HL-60 (cell line): Measurements from ENCODE around the gene ALG12.

ENCODE experiments used
- DNase-seq, 2 experiments: peaks; one replicate each; pipeline ENCODE4 v3.0.0-alpha.2; 2010 to 2020; ENCODE audit warnings: low read depth in 1 of 2, low spot score in 1 of 2
- H3K27ac ChIP-seq: fragments of 250-450 bp; sonication (Bioruptor Pico); replicated peaks from 2 replicates; pipeline ENCODE4 v1.5.1; 2020; ENCODE audit warnings: mild to moderate bottlenecking, moderate library complexity
- H3K27me3 ChIP-seq: fragments of 250-450 bp; sonication (Bioruptor Pico); 2 replicates; pipeline ENCODE4 v1.5.1; 2021; ENCODE audit warnings: mild to moderate bottlenecking, moderate library complexity; ENCODE audit not compliant: insufficient read depth, poor library complexity, severe bottlenecking
- H3K4me3 ChIP-seq: replicated peaks from 2 replicates; pipeline ENCODE4 v1.5.1; 2011; ENCODE audit warnings: mild to moderate bottlenecking, control low read depth, low read length; ENCODE audit not compliant: insufficient read depth
- CTCF ChIP-seq: IDR thresholded peaks from one replicate; pipeline ENCODE4 v1.5.1; 2011; ENCODE audit warnings: low read length, control low read depth, inconsistent platforms; ENCODE audit not compliant: insufficient read depth
- GABPA ChIP-seq: IDR thresholded peaks from 2 replicates; pipeline ENCODE4 v1.6.1; 2012; ENCODE audit warnings: low read depth
- POLR2AphosphoS5 ChIP-seq: IDR thresholded peaks from 2 replicates; pipeline ENCODE4 v1.6.1; 2012; ENCODE audit warnings: low read depth
- SPI1 ChIP-seq: IDR thresholded peaks from 2 replicates; pipeline ENCODE4 v1.6.1; 2012; ENCODE audit warnings: low read depth, mild to moderate bottlenecking, borderline replicate concordance
- TF ChIP-seq, protein P1 (sequence below): IDR thresholded peaks from 2 replicates; pipeline ENCODE4 v1.6.1; 2012; ENCODE audit warnings: low read depth; ENCODE audit not compliant: insufficient replicate concordance

ALG12 gene

DNA sequence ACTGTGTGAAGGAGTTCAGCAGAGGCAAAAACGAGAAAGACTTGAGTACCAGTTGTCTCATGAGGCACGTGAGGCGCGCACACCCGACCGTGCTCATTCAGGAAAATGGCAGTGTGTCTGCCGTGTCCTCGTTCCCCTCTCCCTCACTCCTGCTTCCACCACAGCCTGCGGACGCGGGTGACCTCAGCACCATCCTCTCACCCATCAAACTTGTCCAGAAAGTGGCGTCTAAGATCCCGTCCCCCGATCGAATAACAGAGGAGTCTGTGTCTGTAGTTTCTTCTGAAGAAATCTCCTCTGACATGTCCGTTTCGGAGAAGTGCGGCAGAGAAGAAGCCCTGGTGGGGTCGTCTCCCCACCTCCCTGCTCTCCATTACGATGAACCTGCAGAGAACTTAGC, 34.2 kb downstream of the ALG12 start:
- Histone ChIP-seq H3K27ac (no peak overlapping the region), H3K27me3 (no peaks in the 10 kb centered on the region), H3K4me3 (no peak overlapping the region)
- TF ChIP-seq CTCF (no peak), POLR2AphosphoS5 (no peak), GABPA (no peak), SPI1 (no peak)
- TF ChIP-seq, protein P1, sequence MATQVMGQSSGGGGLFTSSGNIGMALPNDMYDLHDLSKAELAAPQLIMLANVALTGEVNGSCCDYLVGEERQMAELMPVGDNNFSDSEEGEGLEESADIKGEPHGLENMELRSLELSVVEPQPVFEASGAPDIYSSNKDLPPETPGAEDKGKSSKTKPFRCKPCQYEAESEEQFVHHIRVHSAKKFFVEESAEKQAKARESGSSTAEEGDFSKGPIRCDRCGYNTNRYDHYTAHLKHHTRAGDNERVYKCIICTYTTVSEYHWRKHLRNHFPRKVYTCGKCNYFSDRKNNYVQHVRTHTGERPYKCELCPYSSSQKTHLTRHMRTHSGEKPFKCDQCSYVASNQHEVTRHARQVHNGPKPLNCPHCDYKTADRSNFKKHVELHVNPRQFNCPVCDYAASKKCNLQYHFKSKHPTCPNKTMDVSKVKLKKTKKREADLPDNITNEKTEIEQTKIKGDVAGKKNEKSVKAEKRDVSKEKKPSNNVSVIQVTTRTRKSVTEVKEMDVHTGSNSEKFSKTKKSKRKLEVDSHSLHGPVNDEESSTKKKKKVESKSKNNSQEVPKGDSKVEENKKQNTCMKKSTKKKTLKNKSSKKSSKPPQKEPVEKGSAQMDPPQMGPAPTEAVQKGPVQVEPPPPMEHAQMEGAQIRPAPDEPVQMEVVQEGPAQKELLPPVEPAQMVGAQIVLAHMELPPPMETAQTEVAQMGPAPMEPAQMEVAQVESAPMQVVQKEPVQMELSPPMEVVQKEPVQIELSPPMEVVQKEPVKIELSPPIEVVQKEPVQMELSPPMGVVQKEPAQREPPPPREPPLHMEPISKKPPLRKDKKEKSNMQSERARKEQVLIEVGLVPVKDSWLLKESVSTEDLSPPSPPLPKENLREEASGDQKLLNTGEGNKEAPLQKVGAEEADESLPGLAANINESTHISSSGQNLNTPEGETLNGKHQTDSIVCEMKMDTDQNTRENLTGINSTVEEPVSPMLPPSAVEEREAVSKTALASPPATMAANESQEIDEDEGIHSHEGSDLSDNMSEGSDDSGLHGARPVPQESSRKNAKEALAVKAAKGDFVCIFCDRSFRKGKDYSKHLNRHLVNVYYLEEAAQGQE = no peak
- no peak for DNase-seq

GRCh38 chr22:49883294-49883640, 35.0 kb downstream of the ALG12 start:
- H3K27me3 ChIP-seq = no peaks in the 10 kb centered on the region
- no peak overlapping the region for H3K27ac ChIP-seq
- no peak overlapping the region for H3K4me3 ChIP-seq
- TF ChIP-seq SPI1 = no peak
- TF ChIP-seq GABPA = no peak
- no peak for TF ChIP-seq CTCF
- TF ChIP-seq POLR2AphosphoS5 = no peak
- TF ChIP-seq, protein P1 = no peak
- no peak for DNase-seq

- H3K4me3 ChIP-seq = no peak overlapping the region
- TF ChIP-seq POLR2AphosphoS5 (no peak), GABPA (no peak), SPI1 (no peak)
Observed at GRCh38 chr22:49882519-49883293, 35.5 kb downstream of the ALG12 start.

GRCh38 chr22:49881856-49882255, 36.4 kb downstream of the ALG12 start:
- H3K27me3 ChIP-seq = no peaks in the 10 kb centered on the region
- DNase-seq = no peak
- no peak for TF ChIP-seq POLR2AphosphoS5
- TF ChIP-seq, protein P1 = no peak
- no peak for TF ChIP-seq GABPA
- TF ChIP-seq SPI1 = no peak
- TF ChIP-seq CTCF = no peak
- H3K27ac ChIP-seq = no peak overlapping the region
- no peak overlapping the region for H3K4me3 ChIP-seq

More at GRCh38 chr22:49882519-49883293, 35.5 kb downstream of the ALG12 start:
- Histone ChIP-seq H3K27me3 (no peaks in the 10 kb centered on the region), H3K27ac (no peak overlapping the region)
- DNase-seq = no peak
